Measurements from ENCODE around the gene FBRSL1.

DNA sequence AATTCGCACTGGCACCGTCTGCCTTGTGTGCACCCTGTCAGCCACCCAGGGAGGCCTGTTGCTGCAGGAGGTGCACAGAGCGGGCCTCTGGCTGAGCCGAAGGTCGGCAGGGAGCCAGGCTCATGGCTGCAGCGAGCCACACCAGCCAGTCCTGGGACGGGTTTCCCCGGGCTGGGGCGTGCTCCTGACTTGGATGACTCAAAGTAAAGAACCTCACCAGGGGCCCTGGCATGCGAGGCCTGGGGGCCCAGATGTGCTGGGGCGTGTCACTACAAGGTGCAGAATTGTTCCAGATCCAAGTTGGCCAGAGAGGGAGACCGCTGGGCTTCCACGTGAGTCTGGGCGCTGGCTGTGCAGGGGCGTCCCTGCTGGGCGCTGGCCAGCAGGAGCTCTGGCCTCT, 34.5 kb downstream of the FBRSL1 start:
- TF ChIP-seq POLR2A (IDR thresholded peaks at IDR 0.05; ENCODE audit: low read depth, low read length): no peak
- TF ChIP-seq CTCF (IDR thresholded peaks at IDR 0.05; ENCODE audit: extremely low read depth in 1 of 2, insufficient read depth in 1 of 2, low read depth in 1 of 2, low read length in 2 of 2): no peak
- no peak for TF ChIP-seq EZH2 (IDR thresholded peaks at IDR 0.05; ENCODE audit: borderline replicate concordance, low read depth, low read length, severe bottlenecking)
- no peak for TF ChIP-seq POLR2AphosphoS5 (IDR thresholded peaks at IDR 0.05; ENCODE audit: insufficient read depth, low read depth, low read length)
